Measurements from ENCODE around the gene THUMPD2.
A peak's percentile ranks its signal among the peaks of the same experiment; 100 is the strongest.
"Not testable (repeated sequence)": the region's sequence is repeated elsewhere in the genome, so short reads cannot be mapped to it uniquely, and the experiment has no call there.

Gene THUMPD2

GRCh38 chr2:39757156-39757555 lies 21.9 kb downstream of the THUMPD2 start:
- DNase-seq (ENCODE audit: low spot score), result no peak

DNA sequence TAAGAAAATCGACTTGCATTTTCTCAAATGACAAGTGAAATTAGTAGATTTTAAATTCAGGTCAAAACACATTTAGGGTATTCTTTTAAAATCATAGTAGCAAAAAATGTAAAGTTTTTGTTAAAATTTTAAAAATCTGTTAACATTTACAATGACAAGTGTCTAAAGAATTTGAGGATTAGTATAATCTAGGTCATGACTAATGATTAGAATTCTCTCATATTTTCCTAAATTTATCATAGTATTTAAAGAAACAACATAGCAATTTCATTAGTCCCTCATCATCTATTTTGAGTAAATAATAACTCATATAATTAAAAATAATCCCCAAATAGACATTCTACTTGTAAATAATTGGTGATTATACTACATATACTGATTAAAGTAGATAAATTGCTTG lies 23.6 kb downstream of the THUMPD2 start:
- no peak for DNase-seq (ENCODE audit: low spot score)

- no peak for DNase-seq (ENCODE audit: low spot score)
Measured at GRCh38 chr2:39743269-39743776, 35.7 kb downstream of the THUMPD2 start.

- no peak for DNase-seq (ENCODE audit: low spot score)
Measured at GRCh38 chr2:39741871-39742270, 37.2 kb downstream of the THUMPD2 start.

DNA sequence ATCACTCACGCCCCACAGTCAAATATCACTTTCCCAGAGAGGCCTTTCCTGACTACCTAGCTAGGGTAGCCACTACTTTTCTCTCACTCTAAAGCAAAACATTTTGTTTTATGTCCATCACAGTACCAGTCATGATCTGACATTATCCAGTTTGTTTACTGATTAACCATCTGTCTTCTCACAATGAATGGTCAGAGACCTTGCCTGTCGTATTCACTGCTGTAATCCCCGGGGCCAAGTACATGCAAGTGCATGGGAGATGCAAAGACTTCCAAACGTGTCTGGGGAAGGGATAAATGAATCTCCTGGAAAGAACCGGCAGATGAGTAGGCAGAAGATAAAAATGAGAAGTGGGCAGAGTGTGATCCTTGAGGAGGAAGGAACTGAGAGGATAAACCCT lies 39.7 kb downstream of the THUMPD2 start:
- no peak for DNase-seq (ENCODE audit: low spot score)

GRCh38 chr2:39738936-39739335 lies 40.1 kb downstream of the THUMPD2 start:
- no peak for DNase-seq (ENCODE audit: low spot score)

GRCh38 chr2:39737661-39738060 lies 41.4 kb downstream of the THUMPD2 start:
- peak; percentile 39 for DNase-seq (ENCODE audit: low spot score)

- no peak for DNase-seq (ENCODE audit: low spot score)
Measured at GRCh38 chr2:39736640-39737039, 42.4 kb downstream of the THUMPD2 start.

DNA sequence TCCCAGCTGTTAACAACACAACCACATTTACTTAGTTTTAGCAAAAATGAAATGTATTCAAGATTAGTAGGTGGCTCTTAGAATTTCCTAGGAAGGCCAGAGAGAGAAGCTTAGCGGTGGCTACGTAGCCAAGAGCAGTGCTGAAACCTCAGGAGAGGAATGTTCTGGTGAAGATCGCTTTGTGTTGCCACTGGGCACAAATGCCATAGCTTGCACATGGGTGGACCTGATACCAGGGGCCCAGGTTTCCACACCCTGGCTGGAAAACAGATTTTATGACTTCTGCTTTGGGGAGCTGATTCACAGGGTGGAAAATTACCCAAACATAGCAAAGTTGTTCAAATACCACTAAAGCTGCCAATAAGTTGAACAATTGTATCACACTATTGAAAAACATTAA lies 43.4 kb downstream of the THUMPD2 start:
- DNase-seq (ENCODE audit: low spot score), result no peak

GRCh38 chr2:39734445-39734844 lies 44.6 kb downstream of the THUMPD2 start:
- DNase-seq (ENCODE audit: low spot score), result no peak

GRCh38 chr2:39733070-39733674 lies 45.9 kb downstream of the THUMPD2 start:
- no peak for DNase-seq (ENCODE audit: low spot score)

DNA sequence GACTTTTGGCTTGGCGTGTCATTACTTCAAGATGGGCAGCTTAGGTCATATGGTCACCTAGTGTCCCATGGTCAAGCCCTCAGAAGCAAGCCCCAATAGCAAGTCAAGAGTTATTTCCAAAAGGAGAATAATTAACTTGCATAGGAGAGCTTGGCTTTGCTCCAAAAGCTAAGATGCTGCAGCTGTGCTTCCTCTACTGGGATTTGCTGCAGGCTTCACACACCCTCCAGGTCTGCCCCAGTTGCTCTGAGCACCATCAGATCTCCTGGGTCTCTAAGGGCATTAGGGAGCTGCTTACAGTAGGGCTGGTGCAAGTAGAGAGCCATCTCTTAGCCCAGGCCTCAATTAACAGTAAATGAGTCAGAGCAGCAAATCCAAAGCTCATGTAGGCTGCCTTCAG lies 46.6 kb downstream of the THUMPD2 start:
- no peak for DNase-seq (ENCODE audit: low spot score)

DNA sequence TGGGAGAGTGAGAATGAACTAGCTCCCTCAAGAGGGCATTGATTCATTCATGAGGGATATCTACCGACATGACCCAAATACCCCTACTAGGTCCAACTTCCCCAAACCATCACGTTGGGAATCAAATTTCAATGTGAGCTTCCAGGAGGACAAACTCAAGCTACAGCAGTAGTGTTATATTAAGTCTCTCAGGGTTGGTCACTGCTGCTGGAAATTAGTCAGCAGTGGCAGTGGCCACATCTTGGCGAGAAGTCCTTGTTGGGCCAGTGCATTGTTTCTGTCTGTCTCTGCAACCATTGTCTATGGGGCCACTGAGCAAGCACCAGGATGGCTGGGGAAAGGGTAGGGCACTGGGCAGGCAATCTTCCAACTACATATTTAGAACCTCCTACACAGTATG lies 47.5 kb downstream of the THUMPD2 start:
- no peak for DNase-seq (ENCODE audit: low spot score)

DNA sequence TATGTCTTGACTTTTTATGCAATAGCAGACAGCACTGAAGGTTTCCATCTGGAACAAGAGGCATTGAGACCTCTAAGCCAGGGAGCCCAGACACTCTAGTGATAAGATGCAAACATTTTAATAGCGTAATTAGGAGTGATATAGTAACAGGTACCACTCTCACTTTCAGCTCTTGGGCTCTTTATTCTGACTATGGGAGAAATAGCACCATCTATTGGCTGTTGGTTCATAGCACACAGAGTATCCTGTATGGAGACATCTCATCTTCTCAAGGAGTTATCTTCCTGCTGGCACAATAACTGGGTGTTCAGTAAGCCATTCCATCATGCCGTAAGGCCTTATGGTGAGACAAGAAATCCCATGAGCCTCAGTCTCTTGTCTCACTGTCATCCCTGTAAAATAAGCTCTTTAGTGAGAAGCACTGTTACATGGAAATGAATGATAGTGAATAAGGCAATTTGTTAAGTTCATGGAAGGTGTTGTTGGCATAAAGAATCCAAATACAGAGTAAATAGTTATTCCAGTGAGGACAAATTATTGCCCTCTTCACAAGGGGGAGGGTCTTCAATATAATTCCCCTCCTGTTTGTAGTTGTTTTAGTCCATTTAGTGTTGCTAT lies 48.3 kb downstream of the THUMPD2 start:
- DNase-seq (ENCODE audit: low spot score), result peak; percentile 37

- no peak for DNase-seq (ENCODE audit: low spot score)
Measured at GRCh38 chr2:39730276-39730675, 48.8 kb downstream of the THUMPD2 start.

GRCh38 chr2:39728941-39729351 lies 50.1 kb downstream of the THUMPD2 start:
- DNase-seq (ENCODE audit: low spot score), result peak; percentile 58

GRCh38 chr2:39728085-39728484 lies 51.0 kb downstream of the THUMPD2 start:
- DNase-seq (ENCODE audit: low spot score), result not testable (repeated sequence)

DNA sequence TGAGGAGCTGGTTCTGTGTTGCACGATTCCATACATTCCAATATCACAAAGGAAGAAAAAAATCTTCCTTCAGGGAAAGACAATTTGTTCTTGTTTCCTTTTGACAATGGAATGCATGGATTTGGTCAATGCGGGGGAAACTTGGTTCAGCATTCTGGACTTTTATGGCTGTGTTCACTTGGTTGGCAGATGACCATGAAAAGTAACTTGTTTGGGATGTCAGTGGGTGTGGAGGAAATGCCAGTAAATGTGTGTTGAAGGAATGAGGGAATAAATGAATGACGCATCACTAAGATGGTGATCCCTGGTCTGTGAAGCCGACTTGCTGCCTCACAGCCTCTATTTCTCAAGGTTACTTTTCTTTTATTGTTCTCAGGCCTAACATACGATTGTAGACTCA lies 53.7 kb downstream of the THUMPD2 start:
- DNase-seq (ENCODE audit: low spot score), result no peak

DNA sequence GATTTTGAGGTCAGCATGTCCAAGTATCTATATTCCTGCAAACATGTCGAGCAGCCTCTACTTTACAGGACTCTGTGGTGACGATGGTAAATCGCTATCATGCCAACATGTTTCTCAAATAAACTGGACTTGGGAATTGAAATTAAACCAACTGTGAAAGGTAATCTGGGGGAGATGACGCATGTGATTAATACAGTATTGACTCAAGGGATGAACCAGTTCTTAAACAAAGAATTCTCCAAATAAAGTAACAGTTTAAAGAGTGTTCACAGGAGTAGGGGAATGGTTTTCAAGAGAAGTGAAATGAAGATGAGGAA lies 54.3 kb downstream of the THUMPD2 start:
- DNase-seq (ENCODE audit: low spot score), result no peak

GRCh38 chr2:39723946-39724827 lies 54.9 kb downstream of the THUMPD2 start:
- DNase-seq (ENCODE audit: low spot score), result no peak

DNA sequence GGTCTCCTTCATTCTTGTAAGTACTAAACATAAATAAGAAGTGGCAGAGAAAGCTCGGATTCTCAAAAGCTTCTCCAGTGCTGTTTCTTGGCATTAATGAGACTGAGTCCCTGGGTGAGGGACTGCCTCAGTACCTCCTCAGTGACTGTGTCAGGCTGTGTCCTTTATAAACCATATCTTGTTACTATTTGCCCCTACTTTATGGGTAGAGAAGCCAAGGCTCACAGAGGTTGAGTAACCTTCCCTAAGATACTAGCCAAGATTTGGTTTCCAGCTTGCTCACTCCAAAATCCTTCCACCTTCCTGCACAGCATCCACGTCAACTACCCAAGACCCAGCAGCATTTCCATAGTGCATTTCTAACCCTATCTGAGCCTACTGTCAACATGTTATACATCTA lies 55.6 kb downstream of the THUMPD2 start:
- DNase-seq (ENCODE audit: low spot score), result no peak

DNA sequence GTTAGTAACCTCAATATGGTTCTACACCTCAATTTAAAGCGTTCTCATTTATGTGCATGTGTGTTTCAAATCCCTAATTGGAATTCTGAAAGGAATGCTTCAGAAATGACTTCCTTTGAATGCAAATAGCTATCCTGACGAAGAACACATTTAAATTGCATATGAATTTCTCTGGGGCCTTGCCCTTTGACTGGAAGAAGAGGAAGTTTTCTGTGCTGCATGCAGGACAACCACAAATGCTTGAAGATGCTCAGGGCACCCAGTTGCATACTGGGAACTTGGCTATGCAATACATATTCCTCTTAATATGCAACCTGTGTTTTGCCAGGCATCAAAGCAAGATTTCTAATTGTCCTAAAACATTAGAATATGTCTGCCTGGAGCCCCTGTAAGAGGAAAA lies 58.1 kb downstream of the THUMPD2 start:
- no peak for DNase-seq (ENCODE audit: low spot score)

GRCh38 chr2:39719317-39719716 lies 59.7 kb downstream of the THUMPD2 start:
- DNase-seq (ENCODE audit: low spot score), result no peak
